NCI-H1092 treated with DMSO at 0.1 percent for 48 hours (cell line): ENCODE measurements around the gene UBTF.
"Not testable (repeated sequence)": the region's sequence is repeated elsewhere in the genome, so short reads cannot be mapped to it uniquely, and the experiment has no call there.

Source experiments
- DNase-seq: peaks from one replicate; lab custom pipeline; 2025; lab: John Stamatoyannopoulos, UW

Gene UBTF

GRCh38 chr17:44247876-44248736 is 28.6 kb upstream of the UBTF start:
- no peak for DNase-seq

GRCh38 chr17:44247440-44247841 is 28.0 kb upstream of the UBTF start:
- no peak for DNase-seq

DNA sequence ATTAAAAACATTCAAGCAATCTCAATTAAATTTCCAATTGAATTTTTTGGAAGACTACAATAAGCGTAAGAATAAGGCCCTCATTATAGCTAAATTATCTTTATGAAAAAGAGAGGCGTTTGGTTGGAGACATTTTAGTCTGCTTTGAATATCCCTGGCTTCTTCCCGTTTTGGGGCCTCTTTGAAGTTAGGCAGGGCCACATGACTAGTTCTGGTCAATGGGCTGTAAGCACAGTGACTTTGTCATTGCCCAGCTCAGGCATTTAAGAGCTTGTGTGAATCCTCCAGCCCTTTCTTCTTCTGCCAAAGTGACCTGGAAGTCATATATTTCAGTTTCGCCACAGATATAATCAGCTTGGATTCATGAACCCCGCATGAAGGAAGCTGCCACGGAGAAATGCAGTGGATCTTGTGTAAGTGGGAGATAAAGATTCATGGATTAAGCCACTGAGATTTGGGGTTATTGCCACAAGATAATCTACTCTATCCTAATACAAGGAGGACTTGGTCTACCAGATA is 21.7 kb upstream of the UBTF start:
- no peak for DNase-seq

DNA sequence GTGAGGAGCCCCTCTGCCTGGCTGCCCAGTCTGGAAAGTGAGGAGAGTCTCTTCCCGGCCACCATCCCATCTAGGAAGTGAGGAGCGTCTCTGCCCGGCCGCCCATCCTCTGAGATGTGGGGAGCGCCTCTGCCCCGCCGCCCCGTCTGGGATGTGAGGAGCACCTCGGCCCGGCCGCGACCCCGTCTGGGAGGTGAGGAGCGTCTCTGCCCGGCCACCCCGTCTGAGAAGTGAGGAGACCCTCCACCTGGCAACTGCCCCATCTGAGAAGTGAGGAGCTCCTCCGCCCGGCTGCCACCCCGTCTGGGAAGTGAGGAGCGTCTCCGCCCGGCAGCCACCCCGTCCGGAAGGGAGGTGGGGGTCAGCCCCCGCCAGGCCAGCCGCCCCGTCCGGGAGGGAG is 18.4 kb upstream of the UBTF start:
- not testable (repeated sequence) for DNase-seq

- no peak for DNase-seq
These were observed 17.0 kb upstream of the UBTF start for GRCh38 chr17:44236444-44236991.

DNA sequence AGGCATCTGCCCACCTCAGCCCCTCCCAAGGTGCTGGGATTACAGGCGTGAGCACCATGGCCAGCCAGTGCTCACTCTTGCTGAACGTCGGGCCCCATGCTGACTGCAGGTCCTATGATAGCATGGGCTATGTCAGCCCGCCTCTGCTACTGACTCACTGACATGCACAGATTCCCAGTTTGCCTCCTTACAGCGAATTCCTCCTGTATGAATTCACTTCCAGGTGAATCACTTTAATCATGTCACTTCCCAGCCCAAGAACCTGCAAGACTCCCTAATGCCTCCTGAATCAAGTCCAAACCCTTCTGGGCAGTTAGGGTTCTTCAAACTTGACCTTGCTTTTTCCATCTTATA is 16.1 kb upstream of the UBTF start:
- DNase-seq = no peak

DNA sequence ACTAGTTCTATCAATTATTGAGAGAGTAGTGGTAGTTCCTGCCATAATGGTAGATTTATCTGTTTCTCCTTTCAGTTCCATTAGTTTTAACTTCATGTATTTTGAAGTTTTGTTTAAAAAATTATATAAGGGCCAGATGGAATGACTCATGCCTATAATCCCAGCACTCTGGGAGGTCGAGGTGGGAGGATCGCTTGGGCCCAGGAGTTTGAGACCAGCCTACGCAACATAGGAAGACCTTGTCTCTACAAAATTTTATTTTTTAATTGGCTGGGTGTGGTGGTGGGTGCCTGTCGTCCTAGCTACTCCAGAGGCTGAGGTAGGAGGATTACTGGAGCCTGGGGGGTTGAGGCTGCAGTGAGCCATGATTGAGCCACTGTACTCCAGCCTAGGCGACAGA is 14.1 kb upstream of the UBTF start:
- DNase-seq = no peak

- DNase-seq = no peak
These were observed 12.6 kb upstream of the UBTF start for GRCh38 chr17:44232061-44232460.

DNA sequence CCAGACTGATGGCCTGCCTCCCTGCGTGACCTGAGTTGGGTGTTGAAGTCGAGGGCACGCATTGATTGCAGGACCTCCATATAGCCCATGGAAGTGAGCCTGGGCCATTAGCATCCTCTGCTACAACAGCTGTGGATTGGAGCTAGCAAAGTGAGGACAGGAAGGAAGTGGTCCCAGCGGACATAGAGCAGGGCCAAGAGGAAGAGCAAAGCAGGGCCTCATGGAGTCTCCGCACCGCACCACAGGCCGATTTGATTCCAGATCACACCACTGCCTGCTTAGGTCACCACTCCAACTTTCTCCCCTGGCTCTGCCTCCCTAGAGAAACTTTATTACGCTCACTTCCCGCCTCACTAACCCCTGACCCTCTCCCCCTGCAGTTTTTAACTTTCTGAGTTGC is 10.7 kb upstream of the UBTF start:
- no peak for DNase-seq

DNA sequence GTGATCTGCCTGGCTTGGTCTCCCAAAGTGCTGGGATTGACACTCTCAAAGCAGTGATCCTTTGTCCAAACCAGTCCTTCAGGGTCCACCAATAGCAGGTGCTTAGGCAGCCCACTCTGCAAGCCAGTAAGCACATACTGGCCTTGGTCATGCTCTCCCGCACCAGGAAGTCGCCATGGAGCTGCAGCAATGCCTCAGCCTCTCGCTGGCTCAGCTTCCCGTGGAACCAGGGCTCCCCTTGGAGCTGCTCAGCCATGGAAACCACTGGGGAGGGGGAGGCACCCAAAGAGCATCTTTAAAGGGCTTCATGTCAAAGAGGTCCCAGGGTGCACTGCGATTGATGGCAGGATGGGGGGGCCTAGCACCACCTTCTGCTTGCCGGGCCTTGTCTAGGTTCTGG is 9.6 kb upstream of the UBTF start:
- no peak for DNase-seq

DNA sequence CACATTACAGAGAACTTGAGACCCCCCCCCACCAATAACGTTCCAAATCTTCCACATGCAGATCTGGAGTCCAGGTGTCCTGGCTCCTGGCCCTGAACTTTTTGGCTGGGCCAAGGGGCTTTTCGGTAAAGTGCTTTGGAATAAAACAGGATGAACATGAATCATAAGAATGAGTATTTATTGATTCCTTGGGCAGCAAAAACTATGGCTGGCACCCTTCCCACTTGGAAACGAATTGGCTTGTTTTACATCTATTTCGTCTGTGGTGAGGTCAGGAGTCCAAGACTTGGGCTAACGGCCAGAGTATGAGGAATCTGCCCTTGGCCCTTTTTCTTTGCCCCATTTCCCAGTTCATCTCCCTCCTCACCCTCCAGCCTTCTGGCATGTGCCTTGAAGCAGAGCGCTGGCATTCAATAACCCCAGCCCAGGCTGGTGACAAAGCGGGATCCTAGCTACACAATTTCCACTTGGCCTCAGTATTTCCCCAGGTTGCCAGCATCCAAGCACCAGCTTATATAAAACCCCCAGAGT is 4.1 kb upstream of the UBTF start:
- DNase-seq = no peak

GRCh38 chr17:44222112-44222869 is 2.8 kb upstream of the UBTF start:
- peak; percentile 85 for DNase-seq

DNA sequence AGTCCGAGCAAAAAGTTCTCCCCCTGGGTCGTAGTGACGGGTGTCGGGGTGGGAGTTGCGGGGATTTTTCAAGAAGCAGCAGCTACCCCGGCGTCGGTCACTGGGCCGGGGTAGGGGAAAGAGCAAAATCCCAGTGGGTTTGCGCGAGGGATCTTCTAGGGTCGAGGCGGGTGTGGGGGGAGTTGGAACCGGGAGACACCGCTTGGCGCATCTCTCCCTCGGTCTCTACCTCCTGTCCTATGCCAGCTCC is 2.3 kb upstream of the UBTF start:
- no peak for DNase-seq

DNA sequence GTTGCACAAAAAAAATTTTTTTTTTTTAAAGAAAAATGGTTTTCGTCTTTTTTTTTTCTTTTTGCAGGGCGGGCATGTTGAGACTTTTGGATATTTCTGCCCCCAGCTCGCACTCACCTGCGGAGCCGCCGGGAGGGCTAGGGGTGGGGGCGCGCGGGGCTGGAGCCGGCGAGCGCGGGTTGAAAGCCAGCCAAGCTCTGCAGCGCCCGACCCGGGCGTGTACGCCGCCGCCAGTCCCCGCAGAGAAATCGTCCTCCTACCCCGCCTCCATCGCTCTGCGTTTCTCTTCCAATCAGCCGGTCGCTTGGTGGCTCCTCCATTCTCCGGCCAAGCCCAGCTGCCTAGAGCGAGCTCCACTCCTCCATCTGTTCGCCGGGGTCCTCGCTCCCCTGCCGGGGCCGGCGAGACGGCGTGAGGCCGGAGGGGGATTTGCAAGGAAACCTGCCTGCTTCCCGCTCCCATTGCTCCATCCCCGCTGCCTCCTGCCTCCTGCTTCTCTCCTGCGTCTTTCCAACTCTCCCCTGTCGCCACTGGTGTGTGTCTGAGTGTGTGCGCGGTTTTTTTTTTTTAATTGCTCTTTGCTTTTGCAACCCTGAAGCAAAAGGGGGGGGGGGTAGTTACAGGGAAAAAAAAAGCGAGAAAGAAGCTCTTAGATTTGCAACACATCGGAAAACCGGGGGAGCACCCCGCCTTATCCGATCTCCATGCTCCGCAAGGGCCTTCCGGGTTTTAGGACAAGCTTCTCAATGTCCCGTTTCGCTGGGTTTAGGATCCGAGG is 1.8 kb upstream of the UBTF start:
- DNase-seq = peak; percentile 91

GRCh38 chr17:44220213-44221083 is 973 bp upstream of the UBTF start:
- DNase-seq = peak; percentile 70

DNA sequence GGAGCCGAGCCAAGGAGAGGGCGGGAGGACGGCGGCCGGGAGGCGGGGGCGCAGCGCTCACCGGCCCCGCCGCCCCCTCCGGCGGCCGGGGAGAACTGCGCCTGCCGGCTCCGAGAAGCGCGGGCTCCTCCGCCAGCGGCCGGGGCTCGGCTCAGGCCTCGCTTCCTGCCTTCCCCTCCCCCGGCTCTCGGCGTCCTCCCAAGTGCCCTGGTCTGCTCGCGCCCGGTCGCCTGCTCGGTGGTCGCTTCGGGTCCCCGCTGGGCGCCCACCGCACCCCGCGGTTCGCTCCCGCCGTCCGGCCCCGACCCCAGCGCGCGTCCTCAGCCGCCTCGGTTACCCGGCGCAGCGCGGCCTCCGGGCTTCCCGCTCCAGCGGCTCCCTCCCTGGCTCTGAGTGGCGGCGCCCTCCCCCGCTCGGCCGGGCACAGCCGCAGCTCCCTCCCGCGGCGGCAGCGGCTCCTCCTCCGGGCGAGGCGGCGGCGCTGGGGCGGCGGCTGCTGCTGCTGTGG is 313 bp downstream of the UBTF start:
- peak; percentile 54 for DNase-seq

DNA sequence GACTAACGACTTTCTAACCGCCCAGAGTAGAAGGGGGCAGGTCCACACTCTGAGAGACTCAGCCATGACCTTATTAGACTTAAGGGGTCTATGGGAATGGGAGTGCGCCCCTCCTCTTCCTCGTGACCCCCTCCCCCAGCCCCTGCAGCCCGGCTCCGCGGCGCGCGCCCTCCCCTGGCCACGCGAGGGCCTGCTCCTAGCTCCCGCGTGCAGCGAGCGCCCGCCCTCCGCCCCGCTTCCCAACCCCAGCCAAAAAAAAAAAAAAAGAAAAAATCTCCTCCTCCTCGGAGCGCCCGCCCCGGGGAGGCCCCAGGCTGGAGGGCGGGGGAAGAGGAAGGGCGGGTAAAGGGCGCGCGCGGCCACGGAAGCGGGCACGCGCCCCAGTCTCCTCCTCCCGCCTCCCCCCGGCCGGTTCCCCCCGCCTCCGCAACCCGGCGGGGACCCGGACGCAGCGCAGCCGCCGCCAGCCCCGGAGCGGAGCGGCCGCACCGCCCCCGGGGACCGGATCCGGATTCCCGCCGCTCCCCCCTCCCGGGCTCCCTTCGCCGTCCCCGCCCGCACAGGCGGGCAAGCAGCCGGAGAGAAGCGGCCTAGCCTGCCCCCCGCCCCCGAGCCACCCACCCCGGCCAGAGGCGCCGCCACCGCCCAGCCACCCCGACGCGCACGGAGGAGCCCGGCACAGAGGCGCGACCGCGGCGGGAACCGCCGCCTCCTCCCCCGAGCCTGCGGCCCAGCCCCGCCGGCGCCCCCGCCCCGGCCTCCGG is 949 bp downstream of the UBTF start:
- peak; percentile 92 for DNase-seq

- DNase-seq = no peak
These were observed 1.6 kb downstream of the UBTF start for GRCh38 chr17:44217738-44218343.

DNA sequence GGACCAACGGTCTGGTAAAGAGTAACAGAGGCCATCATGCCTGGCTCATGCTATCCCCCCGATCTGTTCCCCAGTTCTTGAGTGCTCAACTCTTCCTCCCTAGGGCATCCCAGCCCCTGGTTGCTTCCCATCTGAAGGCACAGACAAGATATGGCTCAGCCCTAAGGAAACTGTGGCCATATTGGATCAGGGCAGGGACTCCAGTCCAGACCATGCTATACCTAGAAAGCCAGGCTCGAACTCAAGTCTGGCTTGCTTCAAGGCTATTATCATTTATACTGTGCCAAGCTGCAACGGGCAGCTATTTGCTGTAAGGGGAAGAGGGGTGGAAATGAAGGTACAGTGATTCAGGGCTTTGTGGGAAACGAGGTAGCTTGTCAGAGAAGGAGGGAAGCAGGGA is 2.8 kb downstream of the UBTF start:
- DNase-seq = no peak

DNA sequence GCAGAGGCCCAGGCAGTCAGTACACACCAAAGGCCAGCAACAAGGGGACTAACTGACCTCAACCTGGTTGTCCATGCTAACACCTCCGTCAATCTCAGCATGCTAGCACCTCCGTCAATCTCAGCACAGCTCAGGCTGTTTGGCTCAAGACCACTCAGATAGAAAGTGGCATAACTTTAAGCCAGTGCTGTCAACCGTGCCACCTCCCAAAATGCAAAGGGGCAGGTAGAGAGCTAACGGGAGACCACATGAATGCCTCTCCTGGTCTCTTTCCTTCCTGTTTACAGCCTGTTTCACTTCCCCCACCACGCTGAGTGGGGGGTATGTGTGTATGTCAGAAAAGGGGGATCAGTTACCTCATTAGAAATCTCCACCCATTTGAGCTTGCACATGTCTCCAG is 3.3 kb downstream of the UBTF start:
- no peak for DNase-seq
